HG02610 (cell line): Measurements from ENCODE around the gene ZBTB40.

ENCODE experiments used
- ATAC-seq: cut with Tn5 transposase; IDR thresholded peaks from one replicate; pipeline ENCODE4 v1.9.1; 2021; ENCODE audit warnings: mild to moderate bottlenecking, moderate library complexity; ENCODE audit not compliant: unreplicated experiment

The ZBTB40 gene

DNA sequence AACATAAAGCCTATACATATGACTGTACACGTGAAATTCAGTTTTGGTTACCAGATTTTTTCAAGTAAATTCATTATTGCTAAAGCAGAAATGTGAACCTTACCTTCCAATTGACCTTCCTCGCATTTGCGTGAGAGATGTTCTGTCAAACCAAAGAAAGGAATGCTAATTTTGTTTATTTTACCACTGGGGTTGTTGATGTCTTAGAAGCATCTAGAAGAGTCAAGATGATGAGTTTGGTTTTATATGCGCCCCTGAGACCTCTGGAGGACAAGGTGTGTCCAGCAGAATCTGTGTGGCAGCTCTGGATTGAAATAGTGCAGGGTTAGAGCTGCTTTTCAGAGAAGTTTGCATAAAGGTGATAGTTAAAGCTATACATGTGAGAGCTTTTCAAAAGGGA is 48.4 kb downstream of the ZBTB40 start:
- ATAC-seq = no peak

DNA sequence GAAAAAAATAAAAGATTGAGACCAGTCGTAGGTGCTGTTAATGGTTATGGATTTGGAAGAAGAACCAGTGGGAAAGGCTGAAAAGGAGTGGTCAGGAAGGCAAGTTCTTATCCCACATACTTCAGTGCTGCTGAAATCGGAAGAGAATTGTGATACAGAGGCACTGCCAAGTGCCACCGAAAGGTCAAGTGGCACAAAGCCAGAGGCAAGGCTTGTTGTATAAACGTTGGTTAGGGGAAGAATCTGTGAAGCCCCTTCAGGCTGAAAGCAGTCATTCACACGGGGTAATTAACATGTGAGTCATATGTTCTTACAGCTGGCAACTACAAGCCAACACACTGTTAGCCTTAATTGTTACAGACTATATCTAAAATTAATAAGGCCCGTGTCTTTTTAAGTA is 48.8 kb downstream of the ZBTB40 start:
- ATAC-seq = no peak

DNA sequence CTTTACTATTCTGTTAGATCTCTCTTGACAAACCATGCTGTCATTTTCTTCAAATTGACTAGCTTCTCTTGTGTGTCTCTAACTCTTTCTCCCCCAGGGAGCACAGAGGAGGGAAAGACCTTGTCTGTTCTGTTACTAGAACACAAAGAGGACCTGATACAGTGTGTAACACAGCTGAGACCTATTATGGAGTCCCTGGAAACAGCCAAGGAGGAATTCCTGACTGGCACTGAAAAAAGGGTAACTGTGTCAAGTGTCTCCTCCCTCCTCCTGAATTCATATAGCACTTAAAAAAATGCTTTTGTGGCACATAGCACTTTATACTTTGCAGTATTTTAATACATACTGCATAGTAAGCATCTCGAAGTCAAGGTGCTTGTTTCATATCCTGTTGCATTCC is 50.6 kb downstream of the ZBTB40 start:
- no peak for ATAC-seq

DNA sequence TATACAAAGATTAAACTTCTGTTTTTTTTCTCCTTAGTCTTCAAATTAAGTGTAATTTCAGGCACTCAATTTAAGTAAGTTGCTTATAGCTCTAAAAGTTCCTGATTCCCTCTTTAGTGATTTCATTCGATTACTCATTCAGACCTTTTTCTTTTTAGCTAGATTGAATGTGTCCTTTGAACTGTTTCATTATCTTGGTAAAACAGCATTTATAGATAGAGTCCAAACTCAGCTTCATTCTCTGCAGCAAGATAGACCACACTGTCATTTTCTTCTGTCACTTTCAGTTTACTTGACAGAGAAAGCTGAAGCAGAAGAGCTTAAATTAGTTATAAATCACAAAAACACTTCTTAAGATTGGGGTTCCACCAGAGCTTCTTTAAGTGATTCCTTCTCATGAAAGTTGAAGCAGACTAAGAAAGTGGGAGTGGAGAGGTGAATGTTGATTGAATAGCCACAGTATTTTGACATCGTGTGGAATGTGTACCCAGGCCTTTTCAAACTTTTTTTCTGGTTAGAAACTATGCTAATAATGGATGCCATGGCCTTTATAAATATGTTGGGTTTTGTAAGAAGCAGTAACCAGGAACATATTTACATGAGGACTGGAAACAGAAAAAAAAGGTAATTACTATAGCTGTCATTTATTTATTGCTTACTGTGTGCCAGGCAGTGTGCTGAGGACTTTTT is 52.2 kb downstream of the ZBTB40 start:
- ATAC-seq = no peak

DNA sequence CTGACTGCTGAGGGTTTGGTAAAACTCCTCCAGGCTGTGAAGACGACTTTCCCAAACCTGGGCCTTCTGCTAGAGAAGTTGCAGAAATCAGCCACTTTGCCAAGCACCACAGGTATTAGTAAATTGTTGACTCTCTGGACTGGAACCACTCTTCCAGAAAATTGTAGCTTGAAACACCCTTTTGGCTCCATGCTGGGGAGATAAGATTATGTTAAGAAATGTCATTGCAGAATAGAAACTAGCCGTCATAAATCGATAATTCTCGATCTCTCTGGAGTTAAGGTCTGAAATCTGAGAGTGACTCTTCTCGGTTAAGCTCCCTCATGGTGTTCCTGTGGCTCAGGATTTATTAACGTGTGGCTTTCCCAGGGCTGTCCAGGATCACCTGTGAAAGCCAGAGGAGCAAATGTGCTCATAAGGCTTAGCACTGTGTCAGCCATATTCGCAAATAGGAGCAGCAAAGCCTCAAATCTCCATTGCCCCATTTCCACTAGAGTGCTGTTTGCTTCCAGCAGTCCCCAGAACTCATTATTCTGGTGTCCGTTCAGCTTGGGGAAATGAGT is 54.6 kb downstream of the ZBTB40 start:
- no peak for ATAC-seq

DNA sequence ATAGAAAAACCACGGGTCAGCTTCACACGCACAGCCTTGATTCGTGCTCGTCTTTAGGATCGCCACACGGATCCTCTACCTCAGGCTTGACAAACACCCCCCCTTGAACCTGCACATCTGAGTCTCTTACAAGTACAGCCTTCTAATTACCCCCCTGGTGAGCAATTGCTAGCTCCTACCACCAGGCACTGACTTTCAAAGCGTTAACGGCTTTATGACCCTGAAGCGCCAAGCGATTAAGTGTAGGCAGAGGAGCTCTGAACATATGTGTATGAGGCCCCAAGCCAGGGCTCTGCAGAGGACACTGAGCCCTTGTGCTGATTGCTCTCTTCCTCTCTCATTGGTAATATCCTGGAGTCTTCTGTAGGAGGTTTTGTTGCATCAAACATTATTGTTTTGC is 55.9 kb downstream of the ZBTB40 start:
- no peak for ATAC-seq

DNA sequence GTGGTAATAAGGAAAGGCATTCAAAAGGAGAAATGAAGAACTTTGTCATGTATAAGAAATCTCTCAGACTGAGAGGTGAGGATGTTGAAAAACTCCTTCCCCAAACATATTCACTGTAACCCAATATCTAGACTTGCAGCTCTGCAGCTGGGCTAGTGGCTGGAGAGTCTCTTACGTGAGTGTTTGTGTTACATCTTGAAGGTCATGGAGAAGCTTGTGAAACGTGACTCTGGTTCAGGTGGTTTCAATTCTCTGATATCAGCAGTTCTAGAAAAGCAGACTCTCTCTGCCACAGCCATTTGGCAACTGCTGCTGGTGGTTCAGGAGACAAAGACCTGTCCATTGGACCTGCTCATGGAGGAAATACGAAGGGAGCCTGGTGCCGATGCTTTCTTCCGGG is 56.7 kb downstream of the ZBTB40 start:
- ATAC-seq = no peak

DNA sequence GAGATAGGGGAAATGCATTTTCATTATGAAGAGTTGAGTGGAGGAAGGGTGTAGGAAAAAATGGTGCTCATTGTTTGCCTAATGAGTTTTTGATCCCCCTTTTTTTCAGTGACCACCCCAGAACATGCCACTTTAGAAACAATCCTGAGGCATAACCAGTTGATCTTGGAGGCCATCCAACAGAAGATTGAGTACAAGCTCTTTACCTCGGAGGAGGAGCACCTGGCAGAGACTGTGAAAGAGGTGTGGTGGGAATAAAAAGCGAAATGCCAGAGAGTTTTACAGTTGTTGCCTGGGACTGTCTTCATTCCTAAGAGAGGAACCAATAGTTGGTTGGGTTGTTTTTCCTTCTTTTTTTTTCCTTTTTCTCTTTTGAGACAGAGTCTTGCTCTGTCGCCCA is 57.3 kb downstream of the ZBTB40 start:
- ATAC-seq = no peak

DNA sequence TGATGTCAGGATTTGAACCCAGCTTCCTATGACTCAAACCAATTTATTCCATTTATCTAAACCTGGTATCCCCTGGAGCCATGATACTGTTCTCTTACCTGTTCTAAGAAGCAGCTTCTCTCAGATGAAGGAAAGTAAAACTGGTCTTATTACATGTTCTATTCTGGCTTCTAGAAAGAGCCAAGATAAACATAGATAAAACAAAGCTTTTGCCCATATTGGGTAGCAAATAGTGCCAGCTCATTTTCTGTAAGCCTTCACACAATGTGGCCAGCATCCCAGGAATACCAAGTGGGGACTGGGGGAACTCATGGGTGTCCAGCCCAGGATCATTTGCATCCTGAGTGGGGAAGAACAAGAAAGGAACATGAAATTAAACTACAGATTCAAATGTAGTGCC is 58.2 kb downstream of the ZBTB40 start:
- no peak for ATAC-seq

DNA sequence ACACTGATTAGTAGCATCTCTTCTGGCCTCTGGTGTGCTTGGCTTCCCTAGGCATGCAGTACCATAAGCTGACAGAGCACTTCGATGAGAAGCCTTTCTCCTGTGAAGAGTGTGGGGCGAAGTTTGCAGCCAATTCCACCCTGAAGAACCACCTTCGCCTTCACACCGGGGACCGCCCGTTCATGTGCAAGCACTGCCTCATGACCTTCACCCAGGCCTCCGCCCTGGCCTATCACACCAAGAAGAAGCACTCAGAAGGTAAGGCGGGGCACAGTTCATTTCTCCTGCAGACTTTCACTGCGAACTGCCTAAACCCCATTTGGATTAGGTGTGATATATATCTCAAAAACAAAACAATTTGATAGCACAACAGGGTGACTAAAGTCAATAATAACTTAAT is 61.2 kb downstream of the ZBTB40 start:
- no peak for ATAC-seq

DNA sequence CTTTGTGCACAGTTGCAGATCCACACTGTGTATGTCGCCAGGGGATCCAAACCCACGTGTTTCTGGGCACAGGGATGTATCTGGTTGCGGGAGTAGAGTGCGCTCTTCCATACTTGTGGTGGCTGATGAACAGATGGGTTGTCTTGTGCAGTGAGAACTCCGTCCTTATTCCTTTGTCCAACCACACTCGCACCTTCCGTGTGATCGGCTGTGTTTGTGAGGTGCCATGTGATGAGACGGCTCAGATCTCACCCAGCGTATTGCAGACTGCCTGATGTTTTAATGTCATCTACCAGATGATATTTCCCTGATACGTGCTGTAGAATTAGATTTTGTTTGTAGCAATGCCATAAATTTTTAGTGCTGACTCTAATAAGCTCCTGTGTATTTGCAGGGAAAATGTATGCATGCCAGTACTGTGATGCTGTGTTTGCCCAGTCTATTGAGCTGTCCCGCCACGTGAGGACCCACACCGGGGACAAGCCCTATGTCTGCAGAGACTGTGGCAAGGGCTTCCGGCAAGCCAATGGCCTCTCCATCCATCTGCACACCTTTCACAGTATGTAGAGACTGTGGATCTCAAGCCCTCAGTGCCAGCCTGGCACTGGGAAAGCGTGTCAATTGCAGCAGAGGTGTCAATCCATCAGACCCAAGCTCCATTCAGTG is 65.4 kb downstream of the ZBTB40 start:
- ATAC-seq = no peak

DNA sequence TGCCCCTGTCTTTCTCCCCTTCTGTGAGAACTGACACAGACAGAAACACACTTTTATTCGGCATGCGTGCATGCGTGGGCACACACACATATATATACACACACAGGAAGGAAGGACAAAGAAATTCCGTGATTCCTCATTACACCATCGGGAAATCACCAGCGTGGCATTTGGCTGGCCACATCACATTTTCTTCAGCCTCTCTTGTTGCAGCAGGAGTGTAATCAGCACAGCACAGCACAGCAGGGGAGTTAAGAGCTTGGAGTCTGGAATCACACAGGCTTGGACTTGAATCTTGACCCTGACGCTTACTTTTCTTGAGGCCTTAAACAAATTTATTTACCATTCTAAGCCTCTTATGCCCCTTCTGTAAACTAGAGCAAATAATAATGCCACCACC is 66.3 kb downstream of the ZBTB40 start:
- ATAC-seq = no peak

DNA sequence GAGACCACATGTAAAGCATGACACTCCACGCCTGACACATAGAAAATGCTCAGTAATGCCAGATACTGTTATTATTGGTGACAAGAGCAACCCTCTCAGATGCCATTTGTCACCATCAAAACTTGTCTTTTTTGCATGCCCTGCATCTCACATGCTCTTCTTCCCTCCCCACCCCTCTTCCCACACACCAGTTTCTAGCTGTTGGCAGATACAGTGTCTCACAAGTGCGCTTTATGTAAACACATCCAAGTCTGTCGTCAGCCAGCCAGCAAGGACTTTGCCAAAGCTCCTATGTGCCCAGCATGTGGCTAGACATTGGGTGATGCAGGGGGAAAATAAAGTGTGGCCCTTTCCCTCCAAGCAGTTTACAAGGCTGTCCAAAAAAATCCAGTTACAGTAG is 66.7 kb downstream of the ZBTB40 start:
- no peak for ATAC-seq

DNA sequence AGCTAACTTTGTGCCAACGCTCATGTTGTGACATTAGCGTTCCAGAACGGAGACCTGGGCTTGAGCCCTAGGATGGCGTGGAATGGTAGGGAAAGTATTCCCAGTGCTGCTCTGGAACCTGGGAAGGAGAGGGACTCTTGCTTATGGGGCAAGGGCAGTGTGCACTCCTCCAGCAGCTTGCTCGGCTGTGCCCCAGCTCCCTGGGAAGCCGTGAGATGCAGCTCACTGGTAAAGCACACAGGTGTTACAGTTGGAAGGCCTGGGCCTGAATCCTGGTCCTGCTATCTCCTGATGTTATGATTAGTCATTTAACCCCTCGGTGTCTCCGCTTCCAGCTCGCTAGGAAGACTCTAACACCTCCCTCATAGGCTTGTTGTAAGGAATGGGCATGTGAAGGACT is 69.2 kb downstream of the ZBTB40 start:
- no peak for ATAC-seq

DNA sequence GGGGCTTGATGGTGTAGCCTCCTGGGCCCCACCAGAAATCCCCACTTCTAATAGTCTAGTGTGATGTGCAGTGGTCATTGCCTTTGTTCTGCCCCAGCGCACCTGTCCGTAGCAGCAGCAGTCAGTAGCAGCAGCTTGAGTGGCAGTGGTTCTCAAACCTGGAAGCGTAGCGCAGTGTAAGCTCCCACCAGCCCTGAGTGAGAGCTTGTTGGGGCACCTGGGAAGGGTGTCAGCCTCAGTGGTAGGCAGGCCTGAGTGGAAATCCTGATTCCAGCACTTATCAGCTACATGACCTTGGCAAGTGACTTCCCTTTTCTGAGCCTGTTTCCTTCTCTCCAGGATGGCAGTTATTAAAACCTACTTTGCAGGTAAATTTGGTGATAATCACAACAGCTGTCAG is 70.0 kb downstream of the ZBTB40 start:
- no peak for ATAC-seq

DNA sequence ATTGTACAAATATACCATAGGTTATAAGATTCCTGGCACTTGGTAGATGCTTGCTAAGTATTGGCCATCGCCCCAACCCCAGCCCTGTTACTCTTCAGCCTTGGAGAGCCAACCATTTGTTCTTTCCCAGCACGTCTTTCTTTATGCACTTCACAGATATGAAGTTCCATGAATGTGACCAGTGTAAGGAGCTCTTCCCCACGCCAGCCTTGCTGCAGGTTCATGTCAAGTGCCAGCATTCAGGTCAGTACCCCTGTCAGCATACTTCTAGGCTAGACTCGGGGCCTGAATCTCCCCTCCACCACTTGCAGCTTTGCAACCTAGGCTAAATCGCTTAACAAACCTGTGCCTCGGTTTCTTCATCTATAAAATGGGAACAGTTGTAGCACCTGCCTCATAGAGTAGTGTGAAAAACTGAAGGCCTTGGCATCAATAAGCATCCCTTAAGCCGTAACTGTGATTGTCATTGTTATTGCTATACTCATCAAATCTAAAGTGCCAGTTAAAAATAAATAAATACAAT is 70.6 kb downstream of the ZBTB40 start:
- no peak for ATAC-seq

DNA sequence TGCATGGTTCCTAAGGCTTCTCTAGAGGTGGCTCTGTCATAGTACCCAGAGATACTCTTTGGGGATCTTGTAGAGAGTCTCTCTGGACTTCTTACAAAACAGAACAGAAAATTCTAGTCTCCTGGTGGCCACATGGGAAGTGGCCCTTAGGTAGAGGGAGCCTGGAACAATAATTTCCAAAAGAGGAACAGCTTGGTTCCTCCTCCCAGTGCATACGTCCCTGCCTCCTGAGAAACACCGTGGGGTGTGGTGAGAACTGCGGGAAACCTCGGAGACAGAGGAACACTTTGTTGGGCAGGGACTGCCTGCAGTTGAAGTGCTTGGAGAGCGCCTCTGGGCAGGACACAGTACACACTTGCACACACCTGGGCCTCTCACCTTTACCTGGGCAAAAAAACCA is 72.8 kb downstream of the ZBTB40 start:
- no peak for ATAC-seq

DNA sequence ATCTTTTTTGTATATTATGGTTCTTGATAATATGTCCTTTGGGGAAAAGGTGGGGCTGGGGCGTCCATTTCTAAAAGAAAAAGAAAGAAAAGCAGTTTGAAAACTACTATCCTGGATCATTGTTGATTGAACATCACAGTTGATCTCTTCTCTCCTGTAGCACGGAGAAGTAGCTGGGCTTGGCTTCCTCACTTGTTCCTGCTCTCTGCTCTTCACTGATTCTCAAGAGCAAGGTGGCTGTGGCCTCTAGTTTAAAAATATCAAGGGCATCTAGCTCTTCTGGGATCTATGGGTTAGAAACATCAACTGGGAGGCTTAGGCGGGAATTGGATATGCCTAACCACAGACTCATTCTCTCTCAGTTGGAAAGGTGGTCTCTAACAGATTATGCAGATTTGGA is 73.6 kb downstream of the ZBTB40 start:
- no peak for ATAC-seq

DNA sequence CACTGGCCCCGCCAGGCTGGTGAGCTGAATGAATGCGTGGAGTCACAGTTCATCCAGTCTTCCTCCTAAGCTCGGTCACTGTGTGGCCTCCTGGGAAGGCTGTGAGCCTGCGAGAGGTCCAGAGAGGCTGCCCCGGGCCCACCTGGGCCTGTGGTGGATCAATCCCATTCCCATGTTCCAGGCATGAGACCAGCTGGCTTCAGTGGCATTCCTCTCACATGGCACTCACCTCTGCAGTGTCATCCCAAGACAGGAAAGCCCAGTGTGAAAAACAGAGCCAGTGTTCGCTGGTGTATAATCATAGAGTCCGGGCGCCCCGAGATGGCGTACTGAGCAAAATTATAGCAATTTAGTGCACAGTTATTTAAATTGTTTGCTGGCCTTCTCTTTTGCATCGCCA is 74.0 kb downstream of the ZBTB40 start:
- ATAC-seq = no peak

DNA sequence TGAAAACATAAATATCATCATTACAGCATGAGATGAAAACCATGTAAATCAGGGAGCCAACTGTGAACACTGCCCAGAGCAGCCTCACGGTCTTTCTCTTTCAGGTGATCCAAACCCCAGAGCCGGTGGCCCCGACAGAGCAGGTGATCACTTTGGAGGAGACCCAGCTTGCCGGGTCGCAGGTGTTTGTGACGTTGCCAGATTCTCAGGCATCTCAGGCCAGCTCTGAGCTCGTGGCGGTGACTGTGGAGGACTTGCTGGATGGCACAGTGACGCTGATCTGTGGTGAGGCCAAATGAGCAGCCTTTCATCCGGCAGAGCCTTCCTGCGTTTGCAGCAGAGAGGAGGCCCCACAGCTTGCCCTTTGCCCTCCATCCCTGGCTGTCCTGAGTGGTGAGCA is 74.4 kb downstream of the ZBTB40 start:
- ATAC-seq = no peak

DNA sequence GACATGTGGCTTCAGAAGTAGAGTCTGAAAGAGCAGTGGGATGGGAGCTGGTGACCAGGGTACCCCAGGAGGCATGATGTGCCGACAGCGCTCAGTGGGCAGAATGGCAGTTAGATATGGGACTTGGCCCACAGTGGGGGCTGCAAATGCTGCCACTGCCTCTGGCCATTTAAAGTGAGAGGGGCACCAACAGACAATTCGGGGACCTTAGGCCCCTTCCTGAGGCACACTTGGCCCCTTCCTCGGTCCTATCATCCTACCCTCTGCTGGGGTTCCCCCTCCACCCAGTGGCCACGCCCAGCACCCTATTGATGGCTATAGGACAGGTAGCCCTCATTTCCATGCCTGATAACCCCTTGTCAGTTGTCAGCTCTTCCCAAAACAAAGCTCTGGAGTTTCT is 75.0 kb downstream of the ZBTB40 start:
- no peak for ATAC-seq

DNA sequence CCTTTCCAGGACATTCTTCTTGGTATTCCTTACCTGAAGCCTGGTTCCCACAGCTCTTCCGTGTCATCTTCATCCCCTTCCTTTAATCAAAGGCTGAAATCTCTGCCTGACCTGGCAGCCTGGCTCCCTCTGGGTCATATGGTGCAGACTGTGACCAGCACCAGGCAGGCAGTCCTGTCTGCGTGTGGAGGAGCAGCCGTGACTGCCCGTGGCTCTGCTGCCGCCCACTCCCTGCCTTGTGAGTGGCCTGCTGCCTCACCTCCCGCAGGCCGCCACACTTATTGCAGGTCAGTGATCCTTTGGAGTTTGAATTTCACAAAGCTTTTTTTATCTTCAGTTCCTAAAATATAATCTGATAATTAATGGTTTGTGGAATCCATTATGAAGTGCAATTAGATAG is 75.5 kb downstream of the ZBTB40 start:
- no peak for ATAC-seq
